GM19468 (cell line): ENCODE measurements around the gene SLC5A1.

Experiments used
- ATAC-seq: cut with Tn5 transposase; IDR thresholded peaks from one replicate; pipeline ENCODE4 v1.9.1; 2021; ENCODE audit warnings: mild to moderate bottlenecking, moderate library complexity, moderate number of reproducible peaks; ENCODE audit not compliant: unreplicated experiment; ENCODE audit errors: extremely low read depth

The SLC5A1 gene

GRCh38 chr22:32042924-32043323, at the start of gene SLC5A1:
Gene SLC5A1, plus strand, starts transcription at chr22:32043261. Its CDS starts 21 bp downstream, at chr22:32043282.
- no peak for ATAC-seq

GRCh38 chr22:31995046-31995445, 48.0 kb upstream of the SLC5A1 start:
- no peak for ATAC-seq

GRCh38 chr22:31995807-31996206, 47.3 kb upstream of the SLC5A1 start:
- no peak for ATAC-seq

- ATAC-seq, result no peak
These were observed 44.2 kb upstream of the SLC5A1 start for GRCh38 chr22:31998784-31999385.

GRCh38 chr22:32000181-32000580, 42.9 kb upstream of the SLC5A1 start:
- no peak for ATAC-seq

GRCh38 chr22:32005453-32005852, 37.6 kb upstream of the SLC5A1 start:
- ATAC-seq, result no peak

DNA sequence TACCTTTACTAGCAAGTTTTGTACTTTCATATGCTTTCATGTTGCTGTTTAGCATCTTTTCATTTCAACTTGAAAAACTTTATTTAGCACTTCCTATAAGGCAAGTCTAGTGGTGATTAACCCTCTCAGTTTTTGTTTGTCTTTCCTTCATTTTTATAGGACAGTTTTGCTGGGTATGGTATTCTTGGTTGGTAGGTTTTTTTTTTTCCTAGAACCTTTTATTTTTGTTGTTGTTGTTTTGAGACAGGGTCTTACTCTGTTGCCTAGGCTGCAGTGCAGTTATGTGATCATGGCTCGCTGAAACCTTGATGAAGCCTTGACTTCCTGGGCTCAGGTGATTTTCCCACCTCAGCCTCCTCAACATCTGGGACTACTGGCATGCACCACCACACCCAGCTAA, 29.9 kb upstream of the SLC5A1 start:
- no peak for ATAC-seq

- no peak for ATAC-seq
These were observed 27.0 kb upstream of the SLC5A1 start for GRCh38 chr22:32016081-32016480.

- ATAC-seq, result no peak
These were observed 25.0 kb upstream of the SLC5A1 start for GRCh38 chr22:32018056-32018455.

- no peak for ATAC-seq
These were observed 22.9 kb upstream of the SLC5A1 start for GRCh38 chr22:32020117-32020516.

GRCh38 chr22:32021716-32022115, 21.3 kb upstream of the SLC5A1 start:
- no peak for ATAC-seq

- ATAC-seq, result no peak
These were observed 19.7 kb upstream of the SLC5A1 start for GRCh38 chr22:32023251-32023827.

GRCh38 chr22:32024796-32025195, 18.3 kb upstream of the SLC5A1 start:
- ATAC-seq, result no peak

DNA sequence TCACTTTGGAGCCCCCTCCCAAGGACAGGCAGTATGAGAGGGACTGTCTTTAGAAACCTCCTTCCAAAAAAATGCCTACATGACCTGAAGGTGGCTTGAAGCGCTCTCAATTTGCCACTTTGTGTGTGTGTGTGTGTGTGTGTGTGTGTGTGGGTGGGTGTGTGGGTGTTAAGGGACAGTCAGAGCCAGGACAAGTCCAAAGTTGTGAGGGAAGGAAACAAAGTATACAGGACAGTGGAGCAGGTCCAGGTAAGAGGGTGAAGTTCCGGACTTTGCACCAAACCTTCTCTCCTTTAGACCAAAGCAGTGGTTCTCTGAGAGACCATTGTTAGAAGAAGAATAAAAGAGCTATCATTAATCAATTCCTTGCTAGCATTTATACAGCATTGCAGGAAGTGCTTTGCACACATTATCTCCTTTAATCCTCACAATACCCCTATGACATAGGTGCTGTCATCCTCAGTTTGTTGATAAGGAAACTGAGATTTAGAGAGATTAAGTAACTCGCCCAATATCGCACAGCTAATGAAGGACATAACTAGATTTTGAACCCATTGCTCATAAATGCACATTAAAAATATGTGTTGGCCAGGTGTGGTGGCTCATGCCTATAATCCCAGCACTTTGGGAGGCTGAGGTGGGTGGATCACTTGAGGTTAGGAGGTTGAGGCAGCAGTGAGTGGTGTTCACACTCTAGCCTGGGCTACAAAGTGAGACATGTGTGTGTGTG, 12.4 kb upstream of the SLC5A1 start:
- ATAC-seq, result no peak

- ATAC-seq, result no peak
These were observed 11.6 kb upstream of the SLC5A1 start for GRCh38 chr22:32031466-32031865.

- ATAC-seq, result no peak
These were observed 8.8 kb upstream of the SLC5A1 start for GRCh38 chr22:32034275-32034674.

- ATAC-seq, result no peak
These were observed 5.8 kb upstream of the SLC5A1 start for GRCh38 chr22:32037236-32037635.

GRCh38 chr22:32040324-32040904, 2.6 kb upstream of the SLC5A1 start:
- ATAC-seq, result no peak

GRCh38 chr22:32043391-32043790, 330 bp downstream of the SLC5A1 start:
- ATAC-seq, result no peak

- ATAC-seq, result no peak
These were observed 1.4 kb downstream of the SLC5A1 start for GRCh38 chr22:32044477-32044876.

- ATAC-seq, result no peak
These were observed 1.9 kb downstream of the SLC5A1 start for GRCh38 chr22:32044913-32045312.
